GM23338 (cell line): ENCODE results near the gene FURIN. TPM values are rescaled to one million over a fixed set of nuclear protein-coding genes. Genes with fewer than 3 reads are reported as not detected.

ENCODE experiments used
- ATAC-seq: fragments of 200-7000 bp; cut with Tn5 transposase; 3 replicates; pipeline ENCODE4 v1.9.1; 2020
- DNase-seq: peaks from one replicate; pipeline ENCODE4 v3.0.0-alpha.2; 2015; ENCODE audit warnings: low spot score
- H2AFZ ChIP-seq: fragments of 200-600 bp; sonication (generic); 2 replicates; pipeline ENCODE4 v1.8.0; 2016; ENCODE audit warnings: antibody characterized with exemption, mild to moderate bottlenecking, moderate library complexity
- H3F3A ChIP-seq: fragments of 200-600 bp; sonication (generic); replicated peaks from 2 replicates; pipeline ENCODE4 v1.8.0; 2017; ENCODE audit warnings: antibody characterized with exemption, mixed run types, low read depth
- H3K27ac ChIP-seq: fragments of 200-600 bp; sonication (generic); 2 replicates; pipeline ENCODE4 v1.6.1; 2016; ENCODE audit warnings: low read depth
- H3K27me3 ChIP-seq: fragments of 200-600 bp; sonication (generic); 2 replicates; pipeline ENCODE4 v1.8.0; 2016; ENCODE audit warnings: mild to moderate bottlenecking, mixed run types, moderate library complexity; ENCODE audit not compliant: insufficient read depth
- H3K36me3 ChIP-seq: fragments of 200-600 bp; sonication (generic); 2 replicates; pipeline ENCODE4 v1.8.0; 2016; ENCODE audit warnings: mild to moderate bottlenecking; ENCODE audit not compliant: insufficient read depth
- H3K4me1 ChIP-seq: fragments of 200-600 bp; sonication (generic); 2 replicates; pipeline ENCODE4 v1.8.0; 2016; ENCODE audit warnings: mild to moderate bottlenecking, moderate library complexity; ENCODE audit not compliant: insufficient read depth
- H3K4me2 ChIP-seq: fragments of 200-600 bp; sonication (generic); 2 replicates; pipeline ENCODE4 v1.7.1; 2017; ENCODE audit warnings: mixed run types
- H3K4me3 ChIP-seq: fragments of 200-600 bp; sonication (generic); 2 replicates; pipeline ENCODE4 v1.6.1; 2016; ENCODE audit warnings: mixed run types
- H3K79me2 ChIP-seq: fragments of 200-600 bp; sonication (generic); replicated peaks from 2 replicates; pipeline ENCODE4 v1.8.0; 2017; ENCODE audit warnings: mild to moderate bottlenecking; ENCODE audit not compliant: insufficient read depth
- H3K9me2 ChIP-seq: fragments of 200-600 bp; sonication (generic); 2 replicates; pipeline ENCODE4 v1.8.0; 2017; ENCODE audit not compliant: insufficient read depth
- H4K20me1 ChIP-seq: fragments of 200-600 bp; sonication (generic); replicated peaks from 2 replicates; pipeline ENCODE4 v1.8.0; 2017; ENCODE audit warnings: mild to moderate bottlenecking; ENCODE audit not compliant: insufficient read depth
- H3K27ac Mint-ChIP-seq: 2 replicates; pipeline ENCODE4 v1.8.0; 2020; ENCODE audit warnings: inconsistent platforms, mild to moderate bottlenecking, moderate library complexity, mixed read lengths
- H3K27me3 Mint-ChIP-seq: 3 replicates; pipeline ENCODE4 v1.8.0; 2022; ENCODE audit warnings: low read depth, mild to moderate bottlenecking, moderate library complexity, mixed read lengths, inconsistent platforms; ENCODE audit not compliant: insufficient read depth, poor library complexity
- H3K36me3 Mint-ChIP-seq: 3 replicates; pipeline ENCODE4 v1.8.0; 2021; ENCODE audit warnings: low read depth, mild to moderate bottlenecking, inconsistent platforms, moderate library complexity, mixed read lengths
- H3K4me1 Mint-ChIP-seq: 3 replicates; pipeline ENCODE4 v1.8.0; 2020; ENCODE audit warnings: mild to moderate bottlenecking, inconsistent platforms, mixed read lengths
- H3K4me3 Mint-ChIP-seq: 3 replicates; pipeline ENCODE4 v1.8.0; 2021; ENCODE audit warnings: moderate library complexity, mild to moderate bottlenecking, inconsistent platforms, mixed read lengths
- H3K9me3 Mint-ChIP-seq: 3 replicates; pipeline ENCODE4 v1.8.0; 2020; ENCODE audit warnings: moderate library complexity, mild to moderate bottlenecking, inconsistent platforms, mixed read lengths
- CTCF ChIP-seq, 2 experiments: fragments of 200-600 bp in 1 of 2; sonication (generic) in 1 of 2; conservative IDR thresholded peaks; 2 replicates each; pipeline versions ENCODE4 v1.5.1 to v1.6.1; 2016 to 2017; ENCODE audit warnings: antibody characterized with exemption in 2 of 2, low read depth in 2 of 2, mild to moderate bottlenecking in 2 of 2, moderate library complexity in 1 of 2
- EZH2 ChIP-seq: fragments of 200-600 bp; sonication (generic); IDR thresholded peaks from one replicate; pipeline ENCODE4 v1.8.0; 2017; ENCODE audit warnings: antibody characterized with exemption, mild to moderate bottlenecking, low read depth; ENCODE audit not compliant: unreplicated experiment
- EZH2phosphoT487 ChIP-seq: fragments of 200-600 bp; sonication (generic); IDR thresholded peaks from one replicate; pipeline ENCODE4 v1.8.1; 2018; ENCODE audit warnings: antibody characterized with exemption; ENCODE audit not compliant: unreplicated experiment
- REST ChIP-seq: IDR thresholded peaks from one replicate; pipeline ENCODE4 v1.6.1; 2018; ENCODE audit warnings: antibody characterized with exemption; ENCODE audit not compliant: unreplicated experiment
- ZNF114 ChIP-seq: fragments of 250-450 bp; sonication (Bioruptor Pico); IDR thresholded peaks from 2 replicates; pipeline ENCODE4 v1.5.0; 2020; ENCODE audit warnings: mild to moderate bottlenecking, moderate library complexity
- ZNF331 ChIP-seq: fragments of 250-450 bp; sonication (Bioruptor Pico); IDR thresholded peaks from 2 replicates; pipeline ENCODE4 v1.5.0; 2020; ENCODE audit warnings: low read depth, mild to moderate bottlenecking, moderate library complexity
- polyA plus RNA-seq: library from polyadenylated mRNA; unstranded; fragments of >200 nt; fragmentation: Nextera tagmentation; extraction: Ambion mirVana; gene quantifications from 2 replicates; pipeline ENCODE4 v1.2.1, GENCODE V29; 2016
- total RNA-seq: library from RNA; depleted of rRNA; stranded (reverse); fragments of >200 nt; shearing (Covaris generic); gene quantifications from 2 replicates; pipeline ENCODE4 v1.2.3, GENCODE V29; 2014

FURIN gene
- total and polyA plus RNA-seq, 2 experiments from 2014 or later = 6.3 to 20.9 TPM

DNA sequence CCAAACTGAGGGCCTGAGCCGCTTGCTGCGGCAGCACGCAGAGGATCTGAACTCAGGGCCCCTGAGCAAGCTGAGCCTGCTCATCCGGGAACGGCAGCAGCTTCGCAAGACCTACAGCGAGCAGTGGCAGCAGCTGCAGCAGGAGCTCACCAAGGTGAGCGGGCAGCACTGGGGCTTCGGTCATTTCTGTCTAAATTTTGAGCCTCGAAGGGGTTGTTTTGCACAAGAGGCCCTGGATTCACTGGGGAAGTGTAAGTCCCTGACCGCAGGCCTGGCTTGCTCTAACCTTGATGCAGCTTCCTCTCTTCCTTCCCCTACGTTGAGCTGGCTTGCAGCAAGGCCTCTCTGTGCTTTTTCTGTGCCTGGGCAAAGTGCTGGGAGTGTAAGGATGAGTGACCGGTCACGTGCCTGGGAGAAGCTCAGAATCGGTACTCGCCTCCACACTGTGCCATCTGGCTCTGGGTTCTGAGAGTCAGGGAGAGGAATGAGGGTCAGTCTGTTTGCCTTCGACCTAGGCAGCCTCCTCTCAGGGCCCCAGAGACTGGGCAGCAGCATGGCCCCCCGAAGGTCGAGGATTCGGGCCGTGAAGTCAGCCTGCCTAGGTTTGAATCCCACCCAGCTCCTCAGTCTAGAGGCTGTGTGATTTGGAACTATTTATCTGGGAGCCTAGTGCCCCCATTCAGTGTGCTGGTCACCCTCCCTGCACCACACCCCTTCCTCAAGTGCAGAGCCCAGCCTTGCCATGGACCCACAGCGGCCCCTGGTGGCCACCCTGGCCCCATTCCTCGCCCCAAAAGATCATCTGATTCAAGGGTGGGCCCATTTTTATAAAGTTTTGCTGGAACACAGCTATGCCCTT, 17.3 kb downstream of the FURIN start:
- H4K20me1 ChIP-seq = no peaks in the 10 kb centered on the region
- TF ChIP-seq CTCF (conservative IDR thresholded peaks at IDR 0.05; ENCODE audit: low read depth in 2 of 2) (peak; percentile 99 to 100), EZH2phosphoT487 (no peak), ZNF331 (CRISPR knock-in tag) (no peak)
- H3F3A ChIP-seq = 0 out of 2 replicates have a peak, but pooled peaks cover 5% of the 10 kb centered on the region
- no peaks in the 10 kb centered on the region for H3K36me3 ChIP-seq
- peaks cover 10% of the 10 kb centered on the region for H3K27me3 Mint-ChIP-seq
- H3K9me2 ChIP-seq = no peaks in the 10 kb centered on the region
- no peak overlapping the region for H3K27ac Mint-ChIP-seq
- no peak overlapping the region for H3K4me3 ChIP-seq
- H2AFZ ChIP-seq = peak overlapping the region; percentile 23; the same call in 1 of the 2 replicates
- H3K36me3 Mint-ChIP-seq = peaks cover 1% of the 10 kb centered on the region; the same call in 2 of the 3 replicates
- ATAC-seq = peak; percentile 35
- no peaks in the 10 kb centered on the region for H3K27me3 ChIP-seq
- H3K4me2 ChIP-seq = no peak overlapping the region
- DNase-seq = peak; percentile 84
- no peaks in the 10 kb centered on the region for H3K9me3 Mint-ChIP-seq
- no peak overlapping the region for H3K27ac ChIP-seq
- H3K4me1 Mint-ChIP-seq = peaks cover 22% of the 10 kb centered on the region
- peaks cover 13% of the 10 kb centered on the region for H3K4me1 ChIP-seq
- no peaks in the 10 kb centered on the region for H3K79me2 ChIP-seq
- 0 out of 3 replicates have a peak overlapping the region, but pooled peaks have one; percentile 14 for H3K4me3 Mint-ChIP-seq

DNA sequence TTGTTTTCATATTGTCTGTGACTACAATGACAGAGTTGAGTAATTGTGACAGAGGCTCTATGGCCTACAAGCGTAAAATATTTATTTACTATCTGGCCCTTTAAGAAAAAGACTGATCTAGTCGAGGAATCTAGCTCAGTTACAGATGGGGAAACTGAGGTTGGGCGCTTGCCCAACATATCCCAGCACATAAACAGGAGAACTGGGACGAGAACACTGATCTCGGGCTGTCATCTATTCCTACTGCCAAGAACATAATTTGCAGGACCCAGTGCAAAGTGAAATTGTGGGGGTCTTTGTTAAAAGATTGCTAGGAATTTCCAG, 17.9 kb downstream of the FURIN start:
- H4K20me1 ChIP-seq = no peaks in the 10 kb centered on the region
- ATAC-seq (no peak), DNase-seq (no peak)
- no peak overlapping the region for H3K27ac Mint-ChIP-seq
- no peak overlapping the region for H3K27ac ChIP-seq
- H3K9me2 ChIP-seq = no peaks in the 10 kb centered on the region
- H3K4me2 ChIP-seq = no peak overlapping the region
- no peaks in the 10 kb centered on the region for H3K79me2 ChIP-seq
- no peak overlapping the region for H2AFZ ChIP-seq
- no peaks in the 10 kb centered on the region; the same call in 2 of the 3 replicates for H3K36me3 Mint-ChIP-seq
- no peaks in the 10 kb centered on the region for H3K9me3 Mint-ChIP-seq
- H3K27me3 Mint-ChIP-seq = peaks cover 5% of the 10 kb centered on the region
- no peak overlapping the region for H3K4me3 Mint-ChIP-seq
- peaks cover 13% of the 10 kb centered on the region for H3K4me1 ChIP-seq
- H3K36me3 ChIP-seq = no peaks in the 10 kb centered on the region
- H3K4me1 Mint-ChIP-seq = peaks cover 22% of the 10 kb centered on the region
- H3K4me3 ChIP-seq = no peak overlapping the region
- no peaks in the 10 kb centered on the region for H3K27me3 ChIP-seq
- H3F3A ChIP-seq = 0 out of 2 replicates have a peak, but pooled peaks cover 5% of the 10 kb centered on the region
- TF ChIP-seq REST (no peak), EZH2 (no peak), CTCF (conservative IDR thresholded peaks at IDR 0.05; ENCODE audit: low read depth in 2 of 2) (no peak), ZNF114 (CRISPR knock-in tag) (no peak), EZH2phosphoT487 (no peak)
